MCF 10A (cell line): ENCODE measurements around the gene ARHGAP44. TPM values are rescaled to one million over a fixed set of nuclear protein-coding genes. Genes with fewer than 3 reads are reported as not detected.

Source experiments
- BruUV-seq: library from RNA; stranded (reverse); fragments of 400-500 nt; replicated peaks from 2 replicates; lab custom pipeline; 2021; lab: Mats Ljungman, UMichigan
- CTCF ChIA-PET: fragments of 300-600 bp; sonication (Branson Sonifier 250); formaldehyde crosslinking; extraction: SDS; loops from one replicate; lab custom pipeline; 2021; ENCODE audit warnings: antibody characterized with exemption, inconsistent platforms; lab: Yijun Ruan, JAX
- POLR2A ChIA-PET: fragments of 300-600, 350-650 bp; sonication (Branson Sonifier 250); formaldehyde crosslinking; extraction: SDS; loops from one replicate; lab custom pipeline; 2020; ENCODE audit warnings: antibody characterized with exemption, inconsistent platforms; lab: Yijun Ruan, JAX
- DNase-seq: peaks from one replicate; pipeline ENCODE4 v3.0.0-alpha.2; 2018; ENCODE audit not compliant: unreplicated experiment
- H3K27ac Mint-ChIP-seq: one replicate; pipeline ENCODE4 v1.8.0; 2022; ENCODE audit warnings: mild to moderate bottlenecking, low read depth, mixed read lengths; ENCODE audit not compliant: unreplicated experiment
- H3K27me3 Mint-ChIP-seq: one replicate; pipeline ENCODE4 v1.8.0; 2022; ENCODE audit warnings: mixed read lengths; ENCODE audit not compliant: insufficient read depth, unreplicated experiment
- H3K36me3 Mint-ChIP-seq: one replicate; pipeline ENCODE4 v1.8.0; 2022; ENCODE audit warnings: mild to moderate bottlenecking, moderate library complexity, mixed read lengths; ENCODE audit not compliant: insufficient read depth, unreplicated experiment
- H3K4me1 Mint-ChIP-seq: one replicate; pipeline ENCODE4 v1.8.0; 2022; ENCODE audit warnings: mixed read lengths; ENCODE audit not compliant: insufficient read depth, unreplicated experiment
- H3K4me3 Mint-ChIP-seq: one replicate; pipeline ENCODE4 v1.8.0; 2022; ENCODE audit warnings: mild to moderate bottlenecking, moderate library complexity, mixed read lengths; ENCODE audit not compliant: unreplicated experiment
- H3K9me3 Mint-ChIP-seq: one replicate; pipeline ENCODE4 v1.8.0; 2022; ENCODE audit warnings: mixed read lengths; ENCODE audit not compliant: unreplicated experiment
- CTCF ChIP-seq: fragments of 200-600 bp; IDR thresholded peaks from one replicate; pipeline ENCODE4 v1.8.0; 2022; ENCODE audit warnings: antibody characterized with exemption, mild to moderate bottlenecking; ENCODE audit not compliant: unreplicated experiment
- intact Hi-C: fragments of 100-400 bp; cut with micrococcal nuclease; formaldehyde crosslinking; loops from 2 replicates; pipeline ENCODE4 v1.14.1; 2022
- total RNA-seq: library from RNA; stranded (reverse); gene quantifications from 2 replicates; pipeline ENCODE4 v1.2.3, GENCODE V29; 2022

ARHGAP44 gene
- total RNA-seq, 1 experiment from 2014 or later, result 1.3 TPM

GRCh38 chr17:12909511-12909910 is 120.2 kb downstream of the ARHGAP44 start:
- Mint-ChIP-seq H3K9me3 (peaks cover 10% of the 10 kb centered on the region), H3K27ac (no peak overlapping the region), H3K27me3 (peaks cover 46% of the 10 kb centered on the region), H3K4me3 (no peak overlapping the region), H3K36me3 (no peaks in the 10 kb centered on the region), H3K4me1 (no peaks in the 10 kb centered on the region)
- no TSS peak for BruUV-seq
- CTCF ChIA-PET, result interaction anchor here (0.6 kb wide), 1 partner anchor 1375 kb away, joined by 4 read pairs; no protein-coding TSS in a partner anchor
- DNase-seq, result no peak
- TF ChIP-seq CTCF, result no peak
- POLR2A ChIA-PET, result no interaction called here
- intact Hi-C loops, result no loop called here

- peak; percentile 17 for DNase-seq
- POLR2A ChIA-PET, result no interaction called here
- Mint-ChIP-seq H3K4me3 (no peak overlapping the region), H3K9me3 (peaks cover 8% of the 10 kb centered on the region), H3K27me3 (peaks cover 42% of the 10 kb centered on the region), H3K36me3 (no peaks in the 10 kb centered on the region), H3K4me1 (no peaks in the 10 kb centered on the region), H3K27ac (no peak overlapping the region)
- no TSS peak for BruUV-seq
- intact Hi-C loops, result no loop called here
- no peak for TF ChIP-seq CTCF
- CTCF ChIA-PET, result interaction anchor here (0.6 kb wide), 1 partner anchor 19 kb away, joined by 3 read pairs; no protein-coding TSS in a partner anchor
Observed at GRCh38 chr17:12911239-12911638, 121.9 kb downstream of the ARHGAP44 start.

DNA sequence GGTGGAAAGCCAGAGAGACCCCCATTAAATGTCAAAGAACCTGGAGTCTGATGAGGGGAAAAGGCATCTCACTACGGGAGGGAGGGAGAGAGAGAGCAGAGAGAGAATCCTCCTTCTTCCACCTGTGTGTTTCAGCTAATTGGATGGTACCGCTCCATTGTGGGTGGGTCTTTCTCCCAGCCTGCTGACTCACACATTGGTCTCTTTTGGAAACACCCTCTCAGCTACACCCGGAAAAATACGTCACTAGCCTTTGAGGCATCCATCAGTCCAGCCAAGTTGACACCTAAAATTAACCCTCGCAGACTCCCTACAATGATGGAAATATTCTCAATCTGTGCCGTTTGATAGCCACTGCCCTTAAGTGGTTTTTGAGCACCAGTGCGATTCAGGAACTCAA is 128.1 kb downstream of the ARHGAP44 start:
- ChIA-PET CTCF (interaction anchor here (0.6 to 1.2 kb wide), 2 partner anchors 86 to 372 kb away, joined by 3 to 6 read pairs; no protein-coding TSS in a partner anchor), POLR2A (interaction anchor here (0.6 to 1.1 kb wide), 3 partner anchors 35 to 101 kb away, joined by 3 read pairs; partner anchors contain the start of gene ELAC2)
- Mint-ChIP-seq H3K4me1 (no peaks in the 10 kb centered on the region), H3K9me3 (no peaks in the 10 kb centered on the region), H3K27ac (no peak overlapping the region), H3K27me3 (peaks cover 9% of the 10 kb centered on the region), H3K36me3 (no peaks in the 10 kb centered on the region), H3K4me3 (no peak overlapping the region)
- DNase-seq, result peak; percentile 63
- no peak for TF ChIP-seq CTCF
- no TSS peak for BruUV-seq
- intact Hi-C loops, result no loop called here

GRCh38 chr17:12918142-12918541 is 128.8 kb downstream of the ARHGAP44 start:
- H3K4me3 Mint-ChIP-seq, result no peak overlapping the region
- ChIA-PET CTCF (interaction anchor here (0.6 kb wide), 1 partner anchor 421 kb away, joined by 3 read pairs; no protein-coding TSS in a partner anchor), POLR2A (interaction anchor here (1.0 kb wide), 1 partner anchor 100 kb away, joined by 3 read pairs; the partner anchor contains the start of gene ELAC2)
- no peak for TF ChIP-seq CTCF
- intact Hi-C loops, result no loop called here
- DNase-seq, result peak; percentile 79
- peaks cover 2% of the 10 kb centered on the region for H3K27me3 Mint-ChIP-seq
- no TSS peak for BruUV-seq
- no peak overlapping the region for H3K27ac Mint-ChIP-seq
- H3K4me1 Mint-ChIP-seq, result no peaks in the 10 kb centered on the region
- H3K36me3 Mint-ChIP-seq, result no peaks in the 10 kb centered on the region
- H3K9me3 Mint-ChIP-seq, result no peaks in the 10 kb centered on the region
